SIG-M5 treated with dmso at 0.1 percent for 504 hours (cell line): Measurements from ENCODE around the gene NRSN2.
A peak's percentile ranks its signal among the peaks of the same experiment; 100 is the strongest.
"Not testable (repeated sequence)": the region's sequence is repeated elsewhere in the genome, so short reads cannot be mapped to it uniquely, and the experiment has no call there.

Source experiments
- DNase-seq: peaks from one replicate; lab custom pipeline; 2025; ENCODE audit not compliant: unreplicated experiment; lab: John Stamatoyannopoulos, UW

Gene NRSN2

GRCh38 chr20:353166-353565 is 6.3 kb downstream of the NRSN2 start:
- DNase-seq: no peak

- peak; percentile 82 for DNase-seq
Measured at GRCh38 chr20:354298-354977, 7.5 kb downstream of the NRSN2 start.

GRCh38 chr20:356154-356553 is 9.2 kb downstream of the NRSN2 start:
- not testable (repeated sequence) for DNase-seq

GRCh38 chr20:356745-357144 is 9.8 kb downstream of the NRSN2 start:
- no peak for DNase-seq

- DNase-seq: no peak
Measured at GRCh38 chr20:358891-359555, 12.1 kb downstream of the NRSN2 start.

- no peak for DNase-seq
Measured at GRCh38 chr20:361561-361960, 14.7 kb downstream of the NRSN2 start.

GRCh38 chr20:362271-363254 is 15.7 kb downstream of the NRSN2 start:
- DNase-seq: peak; percentile 75

GRCh38 chr20:363319-364078 is 16.6 kb downstream of the NRSN2 start:
- DNase-seq: no peak

- no peak for DNase-seq
Measured at GRCh38 chr20:364905-365794, 18.2 kb downstream of the NRSN2 start.

GRCh38 chr20:366041-366718 is 19.3 kb downstream of the NRSN2 start:
- DNase-seq: no peak

- DNase-seq: no peak
Measured at GRCh38 chr20:366719-367485, 20.0 kb downstream of the NRSN2 start.

- no peak for DNase-seq
Measured at GRCh38 chr20:367486-367887, 20.6 kb downstream of the NRSN2 start.

GRCh38 chr20:368915-369314 is 22.0 kb downstream of the NRSN2 start:
- DNase-seq: no peak

GRCh38 chr20:370151-370600 is 23.3 kb downstream of the NRSN2 start:
- peak; percentile 46 for DNase-seq

GRCh38 chr20:370977-371754 is 24.3 kb downstream of the NRSN2 start:
- no peak for DNase-seq

- peak; percentile 86 for DNase-seq
Measured at GRCh38 chr20:371755-372542, 25.0 kb downstream of the NRSN2 start.

GRCh38 chr20:372543-373082 is 25.7 kb downstream of the NRSN2 start:
- peak; percentile 54 for DNase-seq
